Activated CD8-positive, alpha-beta memory T cell treated with anti-CD3 and anti-CD28 coated beads for 48 hours (primary cell): ENCODE data around the gene MYH11.
"Not testable (repeated sequence)": the region's sequence is repeated elsewhere in the genome, so short reads cannot be mapped to it uniquely, and the experiment has no call there.

Source experiments
- DNase-seq, 3 experiments: peaks; one replicate each; pipeline ENCODE4 v3.0.0-alpha.2; 2020; ENCODE audit warnings: low read depth in 2 of 3, low spot score in 2 of 3

MYH11 gene

GRCh38 chr16:15811481-15812400 is 45.1 kb downstream of the MYH11 start:
- DNase-seq, result no peak

- no peak for DNase-seq
Measured at GRCh38 chr16:15810949-15811348, 45.9 kb downstream of the MYH11 start.

DNA sequence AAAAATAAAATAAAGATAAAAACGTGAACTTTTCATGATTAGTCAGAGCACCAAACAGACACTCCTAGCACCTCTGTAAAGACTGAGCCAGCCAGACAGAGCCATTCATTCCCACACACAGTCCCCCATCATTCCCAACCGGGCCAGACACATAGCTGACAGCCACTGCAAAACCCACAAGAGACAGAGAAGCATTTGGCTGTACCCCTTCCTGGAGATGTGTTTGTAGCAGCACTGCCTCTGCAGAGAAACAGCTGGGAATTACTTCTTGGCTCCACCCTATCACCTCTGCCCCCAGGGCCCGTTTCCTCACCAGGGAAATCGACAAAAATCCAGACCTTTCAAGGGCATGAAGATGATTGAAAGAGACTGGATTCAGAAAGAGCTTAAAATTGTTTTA is 46.4 kb downstream of the MYH11 start:
- no peak for DNase-seq

DNA sequence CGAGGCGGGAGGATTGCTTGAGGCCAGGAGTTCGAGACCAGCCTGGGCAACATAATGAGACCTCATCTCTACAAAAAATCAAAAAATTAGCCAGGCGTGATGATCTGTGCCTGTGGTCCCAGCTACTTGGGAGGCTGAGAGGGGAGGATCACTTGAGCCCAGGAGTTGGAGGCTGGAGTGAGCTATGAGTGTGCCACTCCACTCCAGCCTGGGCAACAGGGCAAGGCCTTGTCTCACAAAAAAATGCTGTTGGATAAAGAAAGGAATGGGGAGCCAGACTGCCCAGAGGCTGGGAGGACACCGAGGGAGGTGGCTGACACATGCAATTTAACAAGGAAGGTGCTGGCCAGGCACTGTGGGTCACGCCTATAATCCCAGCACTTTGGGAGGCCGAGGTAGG is 47.5 kb downstream of the MYH11 start:
- not testable (repeated sequence) for DNase-seq

- no peak for DNase-seq
Measured at GRCh38 chr16:15808071-15808470, 48.8 kb downstream of the MYH11 start.

- DNase-seq, result no peak
Measured at GRCh38 chr16:15807603-15808009, 49.2 kb downstream of the MYH11 start.

DNA sequence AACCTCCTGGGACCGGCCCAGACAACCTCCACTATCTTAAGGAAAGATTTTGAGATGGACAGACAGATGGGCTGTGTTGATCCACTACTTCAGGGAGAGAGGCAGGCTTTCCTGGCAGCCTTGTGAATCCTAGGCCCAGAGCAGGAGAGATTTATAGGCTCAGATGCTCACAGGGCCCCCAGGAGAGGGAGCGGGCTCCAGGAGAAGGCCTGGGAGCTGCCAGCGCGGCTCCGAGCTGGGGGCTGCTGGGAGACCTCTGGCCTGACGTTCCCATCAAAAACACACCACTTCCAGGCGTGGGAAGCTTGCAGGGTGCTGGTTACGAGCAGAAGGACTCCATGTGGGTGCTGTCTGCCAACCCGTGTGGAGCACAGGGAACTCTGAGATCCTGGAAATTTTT is 53.2 kb downstream of the MYH11 start:
- no peak for DNase-seq

DNA sequence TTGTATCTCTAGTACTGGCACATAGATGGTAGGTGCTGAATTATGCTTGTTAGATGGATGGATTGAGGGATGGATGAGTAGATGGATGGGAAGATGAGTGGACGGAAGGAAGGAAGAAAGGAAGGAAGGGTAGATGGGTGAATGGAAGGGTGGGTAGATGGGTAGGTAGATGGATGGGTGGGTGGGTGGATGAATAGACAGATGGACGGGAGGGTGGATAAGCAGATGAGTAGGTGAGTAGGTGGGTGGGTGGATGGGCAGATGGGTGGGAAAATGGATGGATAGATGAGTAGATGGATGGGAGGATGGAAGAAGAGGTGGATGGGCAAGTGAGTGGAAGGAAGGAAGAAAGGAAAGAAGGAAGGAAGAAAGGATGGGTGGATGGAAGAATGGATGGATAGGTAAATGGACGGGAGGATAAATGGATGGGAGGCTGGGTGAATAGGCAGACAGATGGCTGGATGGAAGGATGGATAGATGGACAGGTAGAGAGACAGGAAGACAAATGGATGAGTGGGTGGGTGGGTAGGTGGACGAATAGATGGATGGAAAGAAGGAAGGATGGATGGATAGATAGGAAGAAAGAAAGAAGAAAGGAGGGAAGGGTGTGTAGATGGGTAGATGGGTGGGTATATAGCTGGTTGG is 56.9 kb downstream of the MYH11 start:
- no peak for DNase-seq

- DNase-seq, result no peak
Measured at GRCh38 chr16:15798671-15799070, 58.2 kb downstream of the MYH11 start.

DNA sequence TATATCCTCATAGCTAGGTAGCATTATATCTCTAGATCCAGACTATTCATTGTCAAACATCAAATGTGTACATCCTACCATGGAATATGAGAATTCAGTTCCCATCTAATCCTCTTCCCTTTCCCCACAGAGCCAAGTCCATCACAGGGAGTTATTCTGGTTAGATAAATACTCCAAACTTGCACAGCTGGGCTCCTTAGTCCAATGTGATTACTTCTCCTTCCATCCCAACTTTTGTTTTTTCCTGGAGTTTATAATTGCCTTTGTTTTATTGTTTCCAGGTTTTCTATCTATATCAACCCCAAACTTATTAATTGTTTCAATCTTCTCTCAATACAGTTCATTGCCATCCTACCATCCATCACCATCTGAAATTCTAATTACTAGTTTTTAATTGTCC is 59.9 kb downstream of the MYH11 start:
- DNase-seq, result no peak

- DNase-seq, result no peak
Measured at GRCh38 chr16:15795615-15796014, 61.2 kb downstream of the MYH11 start.

DNA sequence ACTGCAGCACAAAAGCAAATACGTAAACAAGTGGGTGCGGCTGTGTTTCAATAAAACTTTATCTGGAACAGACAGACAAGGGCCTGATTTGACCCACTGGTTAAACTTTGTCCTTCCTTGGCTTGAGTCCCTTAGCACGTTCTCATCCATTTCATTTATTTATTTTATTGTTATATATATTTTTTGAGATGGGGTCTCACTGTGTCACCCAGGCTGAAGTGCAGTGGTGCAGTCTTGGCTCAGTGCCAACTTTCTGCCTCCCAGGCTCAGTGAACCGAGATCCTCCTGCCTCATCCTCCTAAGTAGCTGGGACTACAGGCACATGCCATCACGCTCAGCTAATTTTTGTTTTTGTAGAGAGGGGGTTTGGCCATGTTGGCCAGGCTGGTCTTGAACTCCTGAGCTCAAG is 64.3 kb downstream of the MYH11 start:
- DNase-seq, result no peak

DNA sequence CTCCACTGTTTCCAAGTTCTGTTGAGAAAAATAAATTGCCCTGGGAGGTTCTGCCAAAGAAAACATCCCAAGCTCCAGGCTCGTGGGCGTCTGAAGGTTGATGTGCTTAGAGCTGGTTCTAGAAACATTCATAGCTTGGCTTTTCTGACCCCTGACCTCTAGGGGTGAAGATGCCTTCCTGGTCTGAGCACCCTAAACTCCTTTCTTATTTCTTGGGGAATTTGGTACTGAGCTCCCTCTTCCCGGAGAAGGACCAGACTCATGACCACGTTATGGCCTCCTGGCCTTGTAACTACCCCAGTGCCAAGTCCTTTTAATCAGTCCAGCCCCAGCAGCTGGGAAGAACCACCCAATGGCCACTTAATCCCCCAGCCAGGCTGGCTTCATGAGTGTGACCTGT is 66.4 kb downstream of the MYH11 start:
- no peak for DNase-seq

- not testable (repeated sequence) for DNase-seq
Measured at GRCh38 chr16:15789816-15790215, 67.0 kb downstream of the MYH11 start.

DNA sequence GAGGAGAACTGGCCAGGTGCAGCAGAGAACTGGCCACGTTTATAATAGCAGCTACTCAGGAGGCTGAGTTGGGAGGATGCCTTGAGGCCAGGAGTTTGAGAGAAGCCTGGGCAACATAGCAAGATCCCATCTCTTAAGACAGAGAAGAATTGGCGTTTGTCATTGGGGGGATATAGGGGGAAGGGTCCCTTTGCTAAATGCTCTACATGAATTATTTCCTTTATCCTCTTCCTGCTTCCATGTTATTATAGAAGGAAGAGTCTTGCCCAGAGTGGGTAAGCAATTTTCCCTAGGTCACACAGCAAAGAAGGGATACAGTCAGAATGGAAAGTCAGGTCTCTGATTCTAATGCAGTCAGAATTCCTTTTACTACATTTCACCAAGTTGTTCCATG is 68.0 kb downstream of the MYH11 start:
- DNase-seq, result no peak

GRCh38 chr16:15786501-15786900 is 70.3 kb downstream of the MYH11 start:
- DNase-seq, result no peak

- no peak for DNase-seq
Measured at GRCh38 chr16:15785386-15786059, 71.3 kb downstream of the MYH11 start.

DNA sequence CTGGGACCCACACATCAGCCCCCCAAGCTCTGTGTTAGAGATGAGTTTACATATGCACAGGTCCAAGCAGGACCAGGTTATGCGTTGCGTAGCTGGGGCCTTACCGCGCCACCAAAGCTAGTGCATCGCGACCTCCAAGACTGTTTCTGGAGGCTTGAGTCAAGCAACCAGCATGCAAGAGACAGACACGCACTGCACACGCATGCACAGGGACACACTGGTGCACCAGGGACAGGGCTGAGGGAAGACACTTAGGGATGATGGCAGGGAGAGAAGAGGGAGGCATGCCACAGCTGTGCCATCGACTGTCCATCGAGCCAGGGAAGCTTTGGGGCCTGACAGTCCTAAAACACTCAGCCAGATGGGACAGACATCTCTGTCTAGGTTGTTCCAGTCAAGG is 72.8 kb downstream of the MYH11 start:
- no peak for DNase-seq

DNA sequence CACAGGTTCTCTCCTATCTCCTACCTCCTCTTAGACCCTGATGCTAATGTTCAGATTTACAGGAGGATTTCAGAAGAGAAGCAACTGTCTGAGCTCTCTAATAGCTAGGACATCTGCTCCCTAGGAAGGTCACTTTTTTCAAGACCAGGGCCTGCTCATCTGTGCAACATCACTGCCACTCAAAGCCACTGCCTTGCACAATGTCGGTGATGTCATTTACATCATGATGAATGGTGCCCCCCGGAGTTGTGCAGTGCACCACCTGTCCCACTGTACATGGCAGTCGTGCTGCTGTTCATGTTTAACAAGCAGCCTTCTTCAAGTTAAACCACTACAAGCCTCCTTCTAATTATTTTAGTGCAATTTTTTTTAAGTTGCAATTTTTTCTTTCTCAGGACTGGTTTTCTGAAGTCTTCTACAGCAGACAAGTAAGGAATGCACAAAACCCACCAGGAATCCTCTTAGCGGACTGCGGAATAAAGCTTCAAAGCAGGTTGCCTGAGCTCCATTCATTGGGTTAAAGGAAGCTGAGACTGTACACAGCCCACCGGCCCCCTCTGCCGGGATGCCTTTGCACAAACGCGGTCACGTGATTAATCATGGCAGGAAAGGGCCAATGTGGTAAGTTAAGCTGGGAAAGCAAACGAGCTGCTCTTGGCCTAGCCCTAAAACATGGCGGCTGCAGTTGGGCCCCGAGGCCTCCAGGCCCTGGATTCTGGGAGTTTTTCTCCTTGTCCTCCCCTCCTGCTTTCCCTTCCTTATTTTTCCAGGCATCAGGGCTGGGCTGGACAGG is 74.1 kb downstream of the MYH11 start:
- DNase-seq, result no peak

DNA sequence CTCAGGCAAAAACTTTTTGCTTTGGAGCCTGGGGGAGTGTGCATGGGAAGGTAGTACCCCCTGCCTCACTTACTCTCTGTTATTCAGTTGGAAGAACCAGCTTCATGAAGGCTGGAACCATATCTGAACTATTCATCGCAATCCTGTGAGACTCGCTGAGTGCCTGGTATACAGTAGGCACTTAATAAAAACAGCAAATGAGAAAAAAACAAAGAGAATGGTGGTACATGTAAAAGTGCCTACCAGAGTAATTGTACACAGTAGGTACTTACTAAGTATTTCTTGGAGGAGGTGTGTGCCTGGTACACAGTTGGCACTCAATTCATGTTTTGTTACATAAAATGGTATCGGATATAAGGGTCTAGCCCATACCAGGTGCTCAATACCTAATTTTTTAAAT is 75.2 kb downstream of the MYH11 start:
- no peak for DNase-seq

DNA sequence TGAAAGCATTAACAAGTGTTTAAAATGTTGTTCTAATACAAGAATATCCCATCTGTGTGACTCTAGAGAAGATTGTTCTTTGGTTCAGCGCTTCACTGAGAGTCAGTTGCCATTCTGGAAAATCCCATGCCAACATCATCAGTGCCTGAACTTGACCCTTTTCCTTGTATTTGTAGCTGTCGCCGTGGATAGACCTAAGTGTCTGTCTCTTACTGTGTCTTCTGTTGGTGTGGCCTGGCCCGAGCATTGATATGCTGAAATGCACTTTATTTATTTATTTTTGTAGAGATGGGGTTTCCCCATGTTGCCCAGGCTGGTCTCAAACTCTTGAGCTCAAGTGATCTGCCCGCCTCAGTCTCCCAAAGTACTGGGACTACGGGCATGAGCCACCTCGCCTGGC is 76.0 kb downstream of the MYH11 start:
- no peak for DNase-seq
